HEK293T (cell line): ENCODE measurements around the gene SIK3.

Source experiments
- ARNT ChIP-seq: fragments of 450-650 bp; IDR thresholded peaks from 2 replicates; pipeline ENCODE4 v1.6.1; 2017; ENCODE audit warnings: mild to moderate bottlenecking
- BHLHE40 ChIP-seq: fragments of 450-650 bp; IDR thresholded peaks from 2 replicates; pipeline ENCODE4 v1.6.1; 2016; ENCODE audit warnings: mild to moderate bottlenecking, moderate library complexity, borderline replicate concordance
- FOXK2 ChIP-seq: fragments of 450-650 bp; IDR thresholded peaks from 2 replicates; pipeline ENCODE4 v1.6.1; 2016; ENCODE audit warnings: mild to moderate bottlenecking
- FOXM1 ChIP-seq: fragments of 450-650 bp; IDR thresholded peaks from 2 replicates; pipeline ENCODE4 v1.6.1; 2017; ENCODE audit warnings: mild to moderate bottlenecking, borderline replicate concordance
- SP1 ChIP-seq: fragments of 450-650 bp; IDR thresholded peaks from 2 replicates; pipeline ENCODE4 v1.6.1; 2017
- TARDBP ChIP-seq: fragments of 450-650 bp; IDR thresholded peaks from 2 replicates; pipeline ENCODE4 v1.6.1; 2016
- ZNF384 ChIP-seq: fragments of 450-650 bp; IDR thresholded peaks from 2 replicates; pipeline ENCODE4 v1.6.1; 2016

GRCh38 chr11:116831790-116832349 lies 266.4 kb downstream of the SIK3 start:
- no peak for TF ChIP-seq FOXK2
- TF ChIP-seq BHLHE40 = no peak
- no peak for TF ChIP-seq ARNT
- no peak for TF ChIP-seq SP1
- TF ChIP-seq FOXM1 = no peak
- no peak for TF ChIP-seq TARDBP
- TF ChIP-seq ZNF384 = no peak
